HG02798 (cell line): ENCODE results near the gene PGM5.
"Not testable (repeated sequence)": the region's sequence is repeated elsewhere in the genome, so short reads cannot be mapped to it uniquely, and the experiment has no call there.

ENCODE experiments used
- ATAC-seq: cut with Tn5 transposase; IDR thresholded peaks from one replicate; pipeline ENCODE4 v1.9.1; 2021; ENCODE audit warnings: mild to moderate bottlenecking; ENCODE audit not compliant: unreplicated experiment, poor library complexity

PGM5 gene

DNA sequence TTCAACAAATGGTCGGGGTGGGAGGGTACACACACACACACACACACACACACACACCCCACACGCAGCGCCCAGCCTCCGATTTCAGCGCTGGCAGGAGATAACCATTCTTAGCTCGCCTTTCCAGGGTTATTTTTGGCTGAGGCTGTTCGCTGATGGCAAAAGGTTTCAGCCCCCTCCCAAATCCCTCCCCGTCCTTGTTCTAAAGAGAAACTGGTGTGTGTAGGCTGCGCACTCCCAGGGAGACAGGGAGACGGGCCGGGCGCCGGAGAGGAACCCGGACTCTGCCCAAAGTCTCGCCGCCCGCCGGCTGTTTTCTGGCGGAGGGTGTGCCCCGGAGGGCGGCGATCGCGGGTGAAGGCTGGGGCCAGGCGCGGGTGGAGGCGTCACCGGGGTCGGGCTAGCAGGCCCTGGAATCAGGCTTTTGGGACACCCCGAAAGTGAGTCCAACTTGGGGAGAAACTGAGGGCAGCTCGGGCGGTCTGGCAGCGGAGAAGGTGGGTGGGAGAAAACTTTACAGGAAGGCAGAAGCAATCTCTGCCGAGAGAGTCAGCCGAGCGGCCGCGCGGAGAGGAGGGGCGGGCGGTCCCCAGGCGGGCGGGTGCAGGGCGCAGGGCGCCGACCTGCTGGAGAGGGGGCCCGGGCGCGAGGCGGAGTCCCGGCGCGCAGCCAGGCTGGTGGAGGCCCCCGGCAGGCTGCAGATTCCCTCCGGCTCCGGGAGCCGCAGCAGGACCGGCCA, at the start of gene PGM5:
Gene PGM5, plus strand, starts transcription at position 232 of the 739 bp plus-strand sequence. CDS start 517 bp downstream, outside the sequence.
- ATAC-seq: peak; percentile 60

DNA sequence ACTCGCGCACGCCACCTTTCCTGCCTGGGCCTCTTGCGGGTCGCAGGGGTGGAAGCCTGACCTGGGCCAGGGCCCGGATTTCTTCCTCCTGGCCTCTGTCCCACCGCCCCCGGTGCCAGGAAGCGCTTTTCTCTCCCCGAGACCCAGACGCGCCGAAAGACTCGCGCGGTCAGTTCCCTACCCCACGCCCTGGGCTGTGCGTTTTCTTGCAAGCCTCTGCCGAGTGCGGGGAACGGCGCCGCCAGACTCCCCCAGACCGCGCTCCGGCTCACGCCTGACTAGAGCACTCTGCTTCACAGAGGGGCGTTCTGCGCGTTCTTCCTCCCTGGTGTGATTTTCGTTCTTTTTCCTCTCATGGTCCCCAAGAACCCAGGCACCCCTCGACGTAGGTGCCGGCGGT, 49.3 kb upstream of the PGM5 start:
- ATAC-seq: not testable (repeated sequence)

DNA sequence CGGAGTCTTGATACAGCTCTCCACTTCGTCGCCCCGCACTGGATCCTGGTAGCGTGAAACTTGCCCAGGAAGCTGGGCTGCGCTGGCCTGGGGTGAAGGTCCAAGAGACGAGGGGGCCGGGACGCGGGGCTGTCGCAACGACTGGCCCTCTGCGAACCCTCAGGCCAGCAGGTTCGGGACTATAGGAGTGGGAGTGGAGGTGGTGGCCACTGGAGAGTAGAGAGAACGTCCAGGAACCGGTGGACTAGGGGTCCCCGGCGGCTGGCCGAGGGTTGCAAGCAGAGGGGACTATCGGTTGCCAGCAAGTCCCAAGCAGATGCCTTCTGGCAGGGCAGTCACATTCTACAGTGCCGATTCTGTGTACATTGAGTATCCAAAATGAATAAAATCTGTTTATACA, 48.8 kb upstream of the PGM5 start:
- ATAC-seq: not testable (repeated sequence)

DNA sequence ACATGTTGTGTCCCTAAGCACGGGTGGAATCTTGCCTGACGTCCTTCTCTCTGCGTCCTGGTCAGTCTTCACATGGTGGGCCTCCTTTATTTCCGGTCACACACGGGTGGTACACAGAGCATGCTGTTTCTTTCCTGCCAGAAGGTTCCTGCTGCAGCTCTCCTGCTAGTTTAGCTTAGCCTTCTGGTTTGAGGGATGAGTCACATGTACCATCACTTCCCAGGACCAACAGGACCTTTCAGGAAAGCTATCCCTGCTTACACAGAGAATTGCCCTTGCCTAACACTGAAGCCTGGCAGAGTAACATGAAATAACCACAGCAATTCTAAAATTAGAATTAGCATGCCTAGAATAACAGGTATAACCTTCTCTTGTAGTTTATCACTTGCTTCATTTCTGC, 45.2 kb upstream of the PGM5 start:
- ATAC-seq: not testable (repeated sequence)

DNA sequence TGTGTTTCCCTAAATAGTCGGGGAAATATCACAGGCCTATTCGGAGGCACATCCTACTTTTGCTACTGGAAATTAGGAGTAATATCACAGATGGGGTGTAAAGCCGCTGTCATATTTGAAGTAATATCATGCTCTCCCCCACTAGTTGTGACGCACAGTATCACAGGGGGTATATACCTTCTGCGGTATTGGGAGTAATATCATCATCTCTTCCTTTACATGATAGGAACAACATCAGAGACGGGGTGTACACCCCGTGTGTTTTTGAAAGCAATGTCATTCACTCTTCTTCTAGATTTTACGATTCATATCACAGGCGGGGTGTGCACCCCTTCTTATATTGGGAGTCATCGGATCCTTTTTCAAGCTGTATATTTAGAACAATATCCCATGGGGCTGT, 38.2 kb upstream of the PGM5 start:
- not testable (repeated sequence) for ATAC-seq

DNA sequence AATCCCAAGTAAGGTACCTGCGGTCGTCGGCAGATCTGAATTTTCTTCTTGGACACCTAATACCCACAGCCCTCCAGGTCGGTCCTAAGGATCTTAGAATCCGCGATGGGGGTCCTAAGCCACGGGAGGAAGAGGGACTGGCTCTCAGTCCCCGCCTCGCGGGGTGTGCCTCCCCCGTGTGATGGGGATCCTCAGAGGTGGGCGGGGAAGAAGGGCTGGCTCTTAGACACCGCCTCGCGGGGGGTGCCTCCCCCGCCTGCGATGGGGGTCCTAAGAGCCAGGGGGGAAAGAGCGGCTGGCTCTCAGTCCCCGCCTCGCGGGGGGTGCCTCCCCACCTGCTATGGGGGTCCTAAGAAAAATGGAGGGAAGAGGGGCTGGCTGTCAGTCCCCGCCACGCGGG, 32.7 kb upstream of the PGM5 start:
- not testable (repeated sequence) for ATAC-seq

DNA sequence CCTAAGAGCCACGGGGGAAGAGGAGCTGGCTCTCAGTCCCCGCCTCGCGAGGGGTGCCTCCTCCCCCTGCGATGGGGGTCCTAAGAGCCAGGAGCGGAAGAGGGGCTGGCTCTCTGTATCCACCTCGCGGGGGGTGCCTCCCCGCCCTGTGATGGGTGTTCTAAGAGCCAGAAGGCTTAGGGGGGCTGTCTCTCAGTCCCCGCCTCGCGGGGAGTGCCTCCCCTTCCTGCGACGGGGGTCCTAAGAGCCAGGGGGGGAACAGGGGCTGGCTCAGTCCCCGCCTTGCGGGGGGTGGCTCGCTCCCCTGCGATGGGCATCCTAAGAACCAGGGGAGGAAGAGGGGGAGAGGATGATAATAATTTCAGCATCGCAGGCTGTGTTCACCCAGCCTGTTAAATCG, 31.9 kb upstream of the PGM5 start:
- not testable (repeated sequence) for ATAC-seq

DNA sequence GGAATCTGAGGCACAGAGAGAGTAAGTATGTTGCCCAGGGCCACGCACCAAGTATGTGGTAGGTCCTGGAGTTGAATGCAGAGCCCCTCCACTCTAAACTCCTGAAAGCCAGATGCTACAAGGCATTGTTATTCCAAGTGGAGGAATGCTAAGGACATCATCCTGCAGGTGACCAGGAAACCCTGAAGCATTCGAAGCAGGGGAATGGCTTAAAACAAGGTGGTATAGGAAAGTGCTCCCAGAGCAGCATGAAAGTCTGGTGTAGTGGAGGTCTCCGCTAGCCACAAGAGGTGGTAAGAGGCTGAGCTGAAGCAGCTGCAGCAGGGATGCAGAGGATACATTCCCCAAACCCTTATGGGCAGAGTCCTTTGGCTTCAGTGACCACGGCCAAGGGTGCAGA, 27.3 kb upstream of the PGM5 start:
- not testable (repeated sequence) for ATAC-seq

DNA sequence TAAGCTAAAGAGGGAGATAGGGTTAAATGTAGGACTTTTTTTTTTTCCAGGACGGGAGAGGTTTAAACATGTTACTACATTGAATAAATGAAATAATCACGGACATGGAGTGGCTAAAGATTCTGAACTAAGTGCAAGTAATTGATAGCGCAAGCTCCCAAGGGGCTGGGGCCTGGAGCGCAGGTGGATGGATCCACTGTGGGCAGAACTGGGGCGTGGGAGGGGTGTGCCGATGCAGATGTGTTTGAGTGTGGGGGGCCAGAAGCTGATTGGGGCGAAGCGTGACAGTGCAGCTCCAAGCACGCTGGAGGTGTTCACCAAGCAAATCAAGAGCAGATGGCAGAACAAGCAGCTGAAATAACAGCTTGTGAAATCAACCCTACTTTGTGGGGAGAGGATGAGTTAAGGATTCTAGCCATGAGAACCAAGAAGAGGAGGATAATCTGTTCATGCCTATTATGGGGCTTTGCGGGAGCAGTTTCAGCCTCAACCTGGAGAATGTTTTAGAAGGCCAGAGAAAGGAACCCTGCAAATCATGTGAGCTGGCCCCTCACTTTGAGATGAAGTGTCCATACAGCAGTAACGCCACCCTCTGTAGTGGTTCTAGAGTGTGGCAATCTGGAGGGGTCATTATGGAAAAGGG, 25.8 kb upstream of the PGM5 start:
- ATAC-seq: not testable (repeated sequence)

DNA sequence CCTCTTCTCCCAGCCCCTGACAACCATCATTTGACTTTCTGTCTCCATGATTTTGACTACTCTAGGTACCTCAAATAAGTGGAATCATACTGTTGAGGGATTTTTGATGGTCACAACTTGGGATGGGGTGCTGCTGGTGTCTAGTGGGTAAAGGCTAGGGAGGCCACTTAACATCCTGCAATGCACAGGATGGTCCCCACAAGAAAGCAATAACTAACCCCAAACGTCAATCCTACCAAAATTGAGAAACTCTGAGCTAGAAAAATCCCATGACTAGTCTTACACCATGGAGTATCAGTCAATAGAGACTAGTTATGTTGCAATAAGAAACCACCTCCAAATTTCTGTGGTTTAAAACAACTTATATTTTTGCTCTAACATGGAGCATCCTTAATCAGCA, 24.3 kb upstream of the PGM5 start:
- ATAC-seq: not testable (repeated sequence)

DNA sequence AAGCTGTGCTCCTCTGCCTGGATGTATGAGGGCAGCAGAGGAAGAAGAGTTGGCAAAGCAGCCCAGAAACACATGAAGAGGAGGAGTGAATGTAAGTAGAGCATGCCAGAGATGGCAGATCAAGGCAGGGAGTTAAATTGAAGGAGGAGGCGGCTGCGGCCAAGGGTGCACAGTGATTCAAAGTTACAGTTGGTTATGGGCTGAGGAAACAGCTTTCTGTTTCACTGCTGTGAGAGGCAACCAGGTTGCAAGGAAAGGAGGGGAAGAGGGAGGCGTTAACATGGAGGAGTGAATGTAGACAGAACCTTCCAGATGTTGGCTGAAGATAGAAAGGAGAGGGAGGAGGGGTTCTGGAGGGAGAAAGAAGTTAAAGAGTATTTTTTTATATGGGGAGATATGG, 20.5 kb upstream of the PGM5 start:
- ATAC-seq: peak; percentile 59

DNA sequence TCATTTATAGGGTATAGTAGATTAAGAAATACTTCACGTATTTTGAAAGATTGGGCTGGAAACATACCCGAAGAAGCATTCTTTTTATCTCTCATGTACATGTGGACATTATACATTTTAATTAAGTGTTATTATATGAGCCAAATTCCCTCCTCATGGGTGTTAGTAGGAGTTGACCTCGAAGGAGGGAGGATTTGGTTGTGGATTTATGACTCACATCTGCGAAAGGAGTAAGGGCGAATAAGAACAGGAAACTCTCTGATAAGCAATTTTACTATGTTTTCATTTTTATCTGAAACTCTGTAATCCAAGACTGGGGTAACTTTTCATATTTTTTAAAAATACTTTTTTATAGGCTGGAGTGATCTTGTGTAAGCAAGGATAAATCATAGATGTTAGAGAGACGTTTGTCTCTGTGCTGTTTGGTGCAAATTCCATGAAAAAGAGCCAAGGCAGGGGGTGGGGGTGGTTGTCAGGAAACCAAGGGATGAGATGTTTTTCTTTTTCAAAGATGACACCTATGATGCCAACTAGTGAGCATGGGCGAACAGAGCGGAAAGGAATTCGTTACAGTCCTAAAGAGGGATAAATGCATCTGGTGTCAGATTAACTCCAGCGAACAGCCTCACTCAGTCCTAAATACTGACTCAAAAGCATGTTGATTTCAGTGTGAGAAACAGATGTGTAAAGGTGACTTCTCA, 19.6 kb upstream of the PGM5 start:
- not testable (repeated sequence) for ATAC-seq

DNA sequence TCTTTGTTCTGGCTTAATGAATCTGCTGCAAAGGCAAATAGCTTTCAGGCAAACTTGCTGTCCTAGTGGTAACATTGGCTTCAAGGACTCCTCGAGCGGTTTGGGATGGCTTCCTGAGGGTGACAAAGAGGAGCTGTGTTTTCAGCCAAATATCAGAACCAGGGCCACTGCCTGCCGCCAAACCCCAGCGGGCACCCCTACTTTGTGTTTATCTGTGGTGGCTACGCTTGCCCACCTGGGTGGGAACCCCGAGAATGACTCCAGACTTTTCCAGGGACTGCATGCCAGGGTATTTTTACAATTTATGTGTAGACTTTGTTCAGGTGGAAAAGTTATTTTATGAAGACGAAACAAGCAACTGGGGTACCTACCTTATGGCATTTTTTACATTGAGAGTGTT, 18.4 kb upstream of the PGM5 start:
- ATAC-seq: not testable (repeated sequence)

DNA sequence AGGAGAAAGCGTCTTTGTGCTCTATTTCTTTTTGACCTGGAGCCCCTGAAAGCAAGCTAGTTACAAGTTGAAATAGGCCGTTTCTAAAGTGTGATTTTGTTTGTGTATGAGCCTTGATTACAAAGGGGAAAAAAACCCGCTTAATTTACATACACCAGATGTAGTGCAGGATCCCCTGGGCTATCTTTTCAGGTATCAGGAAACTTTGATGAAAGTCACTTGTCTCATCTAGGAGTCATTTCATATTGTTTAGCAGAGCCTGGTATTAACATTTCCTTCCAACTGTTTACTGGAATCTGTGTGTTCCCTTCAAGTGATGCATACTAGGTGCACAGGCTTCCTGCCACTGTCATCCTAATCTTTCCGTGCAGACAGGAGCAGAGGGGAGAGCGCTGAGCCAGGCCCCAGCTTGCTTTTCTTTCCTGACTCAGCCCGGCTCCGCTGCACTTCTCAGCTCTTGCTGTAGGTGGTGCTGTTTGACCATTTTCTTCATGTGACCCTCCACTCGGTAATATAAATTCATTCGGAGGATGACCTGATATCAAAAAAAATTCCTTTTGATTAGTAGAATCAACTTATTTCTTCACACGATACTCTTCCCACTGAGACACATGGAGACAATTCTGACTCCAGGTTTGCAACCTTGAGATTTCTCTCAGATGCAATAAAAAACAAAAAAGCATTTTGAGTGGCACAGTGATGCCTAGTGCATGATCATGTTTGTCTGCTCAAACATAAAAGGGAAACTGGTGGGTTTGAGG, 14.0 kb upstream of the PGM5 start:
- peak; percentile 90 for ATAC-seq

DNA sequence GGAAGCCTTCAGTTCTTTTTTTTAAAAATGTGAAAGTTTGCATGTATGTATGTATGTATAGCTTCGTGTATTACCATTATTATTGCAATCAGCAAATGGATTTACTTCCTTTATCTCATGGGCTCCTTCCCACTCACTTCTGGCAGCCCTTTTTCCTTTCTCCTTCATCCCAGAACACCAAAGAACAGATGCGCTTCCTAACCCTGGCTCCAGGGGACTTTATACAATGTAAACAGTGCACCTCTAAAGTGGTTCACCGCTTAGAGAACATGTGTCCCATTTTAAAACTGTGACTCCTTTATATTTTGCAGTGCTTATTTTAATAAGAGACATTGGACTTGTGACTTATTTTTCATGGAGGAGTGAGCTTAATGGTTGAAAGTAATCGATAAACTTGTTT, 13.2 kb upstream of the PGM5 start:
- not testable (repeated sequence) for ATAC-seq

DNA sequence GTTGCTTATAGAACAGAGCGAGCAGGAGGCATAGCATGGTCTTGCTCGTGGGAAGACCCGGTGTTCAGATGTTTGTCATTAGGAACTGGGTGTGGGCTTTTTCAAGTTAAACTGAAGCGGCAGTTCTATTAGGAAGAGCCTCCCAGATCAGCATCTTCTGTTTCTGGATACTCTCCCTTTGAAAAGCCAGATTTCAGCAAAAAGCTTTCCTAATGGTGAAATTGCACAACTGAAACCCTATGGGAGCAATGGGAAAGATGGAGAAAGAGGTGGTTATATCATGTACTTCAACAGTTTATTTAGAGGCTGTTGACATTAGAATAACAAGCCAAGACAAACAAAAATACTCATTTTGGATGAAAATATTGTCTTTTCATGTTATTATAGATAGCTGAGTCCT, 12.4 kb upstream of the PGM5 start:
- ATAC-seq: not testable (repeated sequence)

DNA sequence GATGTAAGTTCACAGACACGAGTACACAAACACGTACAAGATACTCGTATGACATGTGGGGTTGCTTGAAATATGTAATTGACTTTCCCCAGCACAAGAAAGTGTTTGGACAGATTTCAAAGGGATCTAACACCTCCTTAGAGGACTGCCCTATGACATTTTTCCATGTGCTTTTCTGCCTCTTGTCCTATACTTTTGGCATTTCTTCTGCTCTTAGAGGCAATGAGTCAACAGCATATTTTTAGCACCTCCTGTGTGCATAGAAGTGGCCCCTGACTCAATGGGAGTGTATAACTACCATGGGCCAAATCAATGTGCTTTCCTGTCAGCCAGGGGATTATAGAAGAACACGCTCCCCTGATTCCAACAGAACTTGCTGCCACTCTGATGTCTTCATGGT, 4.7 kb upstream of the PGM5 start:
- ATAC-seq: not testable (repeated sequence)

DNA sequence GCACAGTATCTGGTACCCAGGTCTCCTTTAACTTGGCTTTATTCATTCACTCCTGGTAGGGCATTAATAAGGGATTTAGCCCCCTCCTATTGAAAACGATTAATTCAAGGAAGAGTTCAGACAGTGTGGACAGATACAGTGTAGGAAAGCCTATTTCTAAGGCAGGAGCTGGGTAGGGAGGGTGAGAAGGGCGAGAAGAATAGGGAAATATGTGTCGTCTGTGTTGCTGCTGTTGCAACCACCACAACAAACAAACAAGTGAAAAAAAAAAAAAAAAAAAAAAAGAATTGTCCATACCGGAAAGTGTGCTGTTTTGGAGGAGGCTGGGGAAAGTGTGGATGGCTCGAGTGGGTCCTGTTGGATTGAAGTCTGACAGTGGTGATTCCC, 425 bp upstream of the PGM5 start:
- ATAC-seq: not testable (repeated sequence)

DNA sequence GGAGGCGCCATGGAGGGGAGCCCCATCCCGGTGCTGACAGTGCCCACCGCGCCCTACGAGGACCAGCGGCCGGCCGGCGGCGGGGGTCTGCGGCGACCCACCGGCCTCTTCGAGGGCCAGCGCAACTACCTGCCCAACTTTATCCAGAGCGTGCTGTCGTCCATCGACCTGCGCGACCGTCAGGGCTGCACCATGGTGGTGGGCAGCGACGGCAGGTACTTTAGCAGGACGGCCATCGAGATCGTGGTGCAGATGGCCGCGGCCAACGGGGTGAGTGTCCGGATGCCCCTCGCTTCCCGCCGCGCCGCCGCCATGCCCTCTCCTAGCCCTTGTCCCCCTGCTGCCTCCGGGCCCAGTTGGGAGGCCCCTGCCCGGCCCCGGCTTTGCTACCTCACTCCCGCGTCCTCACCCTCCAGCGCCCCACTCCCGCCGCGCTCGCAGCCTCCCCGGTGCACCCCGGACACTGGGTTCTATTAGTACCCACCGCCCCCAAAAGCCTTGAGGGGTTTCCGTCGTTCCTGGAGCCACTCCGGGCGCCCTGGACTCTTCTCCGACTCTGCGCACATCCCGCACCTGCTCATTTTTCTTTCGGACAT, 806 bp downstream of the PGM5 start:
- ATAC-seq: not testable (repeated sequence)

DNA sequence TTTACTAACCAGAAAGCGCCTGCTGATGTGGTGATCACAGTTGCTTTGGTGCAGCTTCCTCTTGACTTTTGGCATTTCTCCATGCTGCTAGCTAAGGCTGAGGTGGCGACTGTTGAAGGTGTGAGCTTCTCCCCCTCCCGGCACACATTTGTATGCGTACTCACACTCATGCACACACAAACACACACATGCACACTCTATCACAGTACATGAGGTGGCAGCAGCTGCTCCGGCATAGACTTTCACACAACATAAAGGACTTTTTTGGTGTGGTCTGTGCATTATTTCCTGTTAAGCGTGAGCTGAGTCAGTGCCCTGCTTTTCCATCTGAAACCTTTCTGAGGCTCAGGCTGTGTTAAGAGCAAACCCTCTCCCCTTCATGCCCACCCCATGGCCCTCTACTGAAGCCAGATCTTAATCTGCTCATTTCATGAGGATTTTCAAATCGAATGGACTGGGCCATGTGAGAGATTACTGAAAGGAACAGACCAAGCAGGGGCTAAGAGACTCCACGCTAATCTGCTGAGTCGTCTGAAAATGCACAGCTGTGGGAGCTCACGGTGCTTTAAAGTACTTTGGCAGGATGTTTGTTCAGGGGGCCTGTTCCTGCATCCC, 10.6 kb downstream of the PGM5 start:
- not testable (repeated sequence) for ATAC-seq
